ENCODE measurements around the gene MOCS3. TPM values are rescaled to one million over a fixed set of nuclear protein-coding genes. Genes with fewer than 3 reads are reported as not detected.
A peak's percentile ranks its signal among the peaks of the same experiment; 100 is the strongest.

MOCS3 gene
- polyA plus RNA-seq, 5 donors: 3.2 to 4.1 (median 3.8) TPM

DNA sequence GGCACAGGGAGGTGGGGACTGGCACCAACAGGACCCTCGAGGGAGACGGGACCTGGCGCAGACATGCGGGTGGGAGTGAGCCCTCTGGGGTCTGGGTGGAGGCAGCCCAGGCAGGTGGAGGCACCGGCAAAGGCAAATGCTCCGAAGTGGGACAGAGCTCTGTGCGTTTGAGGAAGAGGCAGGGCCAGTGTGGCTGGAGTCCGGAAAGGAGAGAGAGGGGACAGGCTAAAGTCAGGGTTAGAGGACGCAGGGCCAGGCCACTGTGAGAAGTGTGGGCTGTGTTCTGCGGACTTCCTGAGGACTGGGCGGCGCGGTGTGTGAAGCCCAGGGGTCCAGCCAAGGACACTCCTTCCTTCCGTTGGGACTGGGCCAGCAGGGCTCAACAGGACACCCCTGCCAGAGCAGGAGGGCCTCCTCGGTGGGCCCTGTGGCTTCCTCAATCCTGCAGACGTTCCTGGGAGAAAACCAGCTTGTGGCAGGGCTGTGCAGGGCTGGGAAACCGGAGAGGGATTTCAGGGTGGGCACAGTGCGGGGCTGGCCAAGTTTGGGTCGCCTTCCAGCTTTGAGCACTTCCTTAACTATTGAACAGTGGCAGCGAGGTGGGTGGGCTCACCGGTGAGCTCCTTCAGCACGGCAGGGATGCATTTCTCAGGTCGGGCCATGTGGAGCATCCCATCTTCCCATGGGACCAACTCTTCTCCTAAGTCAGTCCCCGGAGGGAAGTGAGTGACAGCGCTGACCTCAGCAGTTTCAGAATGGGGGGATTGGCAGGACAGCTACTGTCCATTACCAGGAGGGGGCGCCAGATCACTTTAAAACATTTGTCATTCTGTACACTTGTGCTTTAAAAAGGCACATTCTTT is 22.5 kb downstream of the MOCS3 start:
- peak in 1 of 2 donors; percentile 41 for DNase-seq

DNA sequence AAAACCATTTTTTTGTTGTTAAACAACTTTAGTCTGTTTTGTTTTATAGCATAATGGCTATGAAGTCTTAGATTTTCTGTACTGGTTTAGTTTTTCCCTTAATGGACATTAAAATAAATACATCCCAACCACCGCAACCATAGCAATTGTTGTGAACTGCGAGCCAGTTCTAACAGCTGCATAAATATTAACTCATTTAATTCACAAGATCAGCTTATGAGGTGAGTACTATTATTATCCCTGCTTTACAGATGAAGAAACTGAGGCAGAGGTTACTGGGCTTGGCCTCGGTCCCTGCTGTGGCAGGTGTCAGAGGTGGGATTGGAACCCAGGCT is 23.1 kb downstream of the MOCS3 start:
- DNase-seq: no peak

DNA sequence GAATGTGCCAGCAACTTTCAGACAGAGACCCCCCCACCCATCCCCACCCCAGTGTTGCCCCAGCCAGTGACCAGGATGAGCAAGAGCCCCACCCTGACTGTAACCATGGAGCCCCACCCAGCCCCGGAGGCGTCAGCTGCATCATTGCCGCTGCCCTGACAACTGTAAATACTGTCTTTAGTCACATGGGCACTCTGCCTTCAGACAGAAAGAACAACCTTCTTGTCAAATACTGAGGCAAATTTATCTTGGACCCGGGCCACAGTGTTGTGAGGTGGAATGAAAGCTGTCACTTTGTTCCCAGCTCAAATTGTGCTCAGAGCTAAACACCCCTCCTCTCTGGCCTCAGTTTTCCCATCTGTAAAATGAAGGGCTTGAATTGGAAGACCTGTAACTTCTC is 23.7 kb downstream of the MOCS3 start:
- DNase-seq: no peak

DNA sequence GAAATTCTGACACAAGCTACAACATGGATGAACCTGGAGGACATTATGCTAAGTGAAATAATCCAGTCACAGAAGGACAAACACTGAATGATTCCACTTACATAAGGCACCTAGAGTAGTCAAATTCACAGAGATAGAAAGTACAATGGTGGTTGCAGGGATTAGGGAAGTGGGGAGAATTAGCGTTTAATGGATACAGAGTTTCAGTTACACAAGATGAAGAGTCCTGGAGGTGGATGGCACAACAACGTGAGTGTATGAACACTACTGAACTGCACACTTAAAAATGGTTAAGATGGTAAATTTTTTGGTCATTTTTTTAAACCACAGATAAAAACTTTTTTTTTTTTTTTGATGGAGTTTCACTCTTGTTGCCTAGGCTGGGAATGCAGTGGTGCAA is 24.7 kb downstream of the MOCS3 start:
- DNase-seq: no peak

DNA sequence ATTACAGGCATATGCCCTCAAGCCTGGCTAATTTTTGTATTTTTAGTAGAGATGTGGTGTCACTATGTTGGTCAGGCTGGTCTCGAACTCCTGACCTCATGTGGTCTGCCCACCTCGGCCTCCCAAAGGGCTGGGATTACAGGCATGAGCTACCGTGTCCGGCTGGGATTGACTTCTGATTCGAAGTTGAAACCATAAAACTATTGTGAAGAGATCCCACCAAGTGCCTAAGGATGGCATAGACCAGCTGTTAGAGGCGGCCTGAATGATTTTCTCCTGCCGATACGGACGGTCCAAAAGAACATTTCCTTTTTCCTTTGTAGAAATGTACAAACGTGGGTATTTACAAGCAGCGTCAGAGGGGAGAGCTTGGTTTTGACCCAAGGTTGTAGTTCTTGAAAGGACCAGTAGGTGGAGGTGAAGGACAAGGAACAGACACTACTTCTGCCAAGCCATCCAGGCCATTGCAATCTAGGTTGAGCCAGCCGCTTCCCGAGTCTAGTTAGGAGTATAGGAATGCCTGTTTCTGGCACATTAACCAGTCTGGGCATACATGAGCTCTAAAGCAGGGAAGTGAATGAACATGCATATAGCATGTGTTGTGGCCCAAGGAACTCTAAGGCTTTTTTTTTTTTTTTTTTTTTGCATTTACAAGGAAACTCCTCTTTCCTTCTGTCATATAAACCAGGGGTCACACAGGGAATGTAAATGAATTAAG is 29.0 kb downstream of the MOCS3 start:
- peak; percentile 72 to 83 for DNase-seq

DNA sequence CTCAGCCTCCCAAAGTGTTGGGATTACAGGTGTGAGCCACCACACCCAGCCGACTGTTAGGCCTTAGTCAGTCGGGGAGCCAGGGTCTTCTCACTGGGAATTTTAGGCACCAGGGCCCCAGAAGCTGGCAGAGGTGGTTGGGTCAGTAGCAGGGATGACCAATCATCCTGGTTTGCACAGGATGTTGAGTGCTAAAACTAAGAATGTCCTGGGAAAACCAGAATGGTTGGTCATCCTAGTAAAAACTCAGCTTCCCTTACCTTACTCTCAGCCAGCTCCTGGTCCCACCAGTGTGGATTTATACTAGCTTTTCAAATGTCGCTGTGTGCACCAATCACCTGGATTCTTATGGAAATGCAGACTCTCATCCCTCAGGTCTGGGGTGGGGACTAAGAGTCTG is 32.5 kb downstream of the MOCS3 start:
- DNase-seq: no peak

DNA sequence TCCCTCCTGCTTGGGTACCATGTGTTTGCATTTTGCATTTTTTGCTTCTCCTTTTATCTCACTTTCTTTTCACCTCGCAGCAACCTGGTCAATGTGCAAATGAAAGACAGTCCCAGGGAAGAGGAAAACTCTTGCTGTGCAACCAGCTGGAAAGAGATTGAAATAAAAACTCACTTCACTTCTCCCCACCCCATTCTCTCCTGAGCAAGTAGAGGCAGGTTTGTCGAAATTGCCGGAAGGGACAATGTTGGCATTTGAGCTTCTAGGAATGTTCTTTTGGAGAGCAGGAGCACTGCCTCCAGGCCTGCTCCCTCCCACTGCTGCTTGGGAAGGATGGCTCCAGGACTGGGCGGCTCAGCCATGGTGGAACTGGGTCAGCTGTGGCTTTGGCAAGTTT is 33.7 kb downstream of the MOCS3 start:
- no peak for DNase-seq

DNA sequence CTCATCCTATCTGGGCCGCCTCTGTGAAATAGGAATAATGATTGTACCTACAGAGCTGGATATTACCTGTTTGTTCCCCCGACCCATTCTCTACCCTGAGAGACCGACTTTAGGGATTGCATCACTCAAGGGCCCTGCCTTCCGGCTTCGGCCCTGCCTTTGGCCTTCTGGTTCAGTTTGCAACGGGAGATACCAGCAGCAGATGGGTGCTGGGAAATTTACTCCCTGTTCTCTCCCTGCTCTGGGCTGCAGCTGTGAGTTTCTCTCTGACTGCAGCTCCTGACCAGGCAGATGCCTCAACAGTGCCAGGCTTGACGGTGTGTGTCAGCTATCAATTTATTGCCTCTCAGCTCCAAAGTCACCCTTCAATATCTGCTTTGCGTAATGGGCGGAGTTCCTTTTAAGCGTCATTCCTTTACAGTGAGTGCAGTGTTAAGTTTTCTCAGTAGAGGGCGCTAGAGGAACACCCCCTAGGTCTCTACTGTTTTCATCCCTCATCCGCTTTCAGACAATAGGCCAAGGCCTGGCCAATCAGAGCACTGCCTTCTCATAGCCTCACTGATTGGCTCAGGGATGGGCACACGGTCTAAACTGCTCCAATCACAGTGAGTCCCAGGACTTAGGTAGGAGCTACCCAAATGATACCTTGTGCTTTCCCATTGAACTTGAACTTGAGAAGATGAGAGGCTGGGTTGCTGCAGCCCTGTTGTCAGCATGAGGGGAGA is 34.3 kb downstream of the MOCS3 start:
- peak in 1 of 2 donors; percentile 10 for DNase-seq

DNA sequence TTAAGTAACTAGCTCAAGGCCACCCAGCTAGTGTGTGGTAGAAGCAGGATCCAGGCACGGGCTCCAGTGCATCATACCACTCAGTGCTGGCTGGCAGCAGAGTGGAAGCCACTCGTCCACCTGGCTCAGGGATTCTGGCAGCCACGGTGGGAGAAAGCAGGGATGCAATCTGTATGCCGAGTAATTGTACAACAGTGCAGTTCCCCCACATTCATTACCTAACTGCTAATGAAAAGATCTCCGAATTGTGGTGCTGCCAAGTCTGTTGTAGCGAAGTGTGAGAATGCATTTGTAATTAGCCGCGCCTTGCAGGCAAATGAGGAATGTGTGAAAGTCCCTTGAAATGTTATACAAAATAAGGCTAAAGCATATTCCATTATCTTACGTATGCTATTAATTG is 35.3 kb downstream of the MOCS3 start:
- no peak for DNase-seq

DNA sequence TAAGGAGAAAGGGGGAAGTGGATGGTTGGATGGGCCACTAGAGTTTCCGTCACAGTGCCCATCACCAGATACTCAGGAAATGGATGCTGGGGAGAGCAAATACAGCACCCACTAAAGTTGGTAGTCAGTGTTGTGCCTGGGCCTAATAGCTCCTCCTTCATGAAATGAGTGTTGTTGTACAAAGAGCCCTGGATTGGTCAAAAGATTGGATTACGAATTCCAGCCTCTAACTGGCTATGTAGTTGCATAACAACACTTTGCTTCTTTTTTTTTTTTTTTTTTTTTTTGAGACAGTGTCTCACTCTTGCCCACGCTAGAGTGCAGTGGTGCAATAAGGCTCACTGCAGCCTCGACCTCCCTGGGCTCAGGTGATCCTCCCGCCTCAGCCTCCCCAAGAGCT is 36.9 kb downstream of the MOCS3 start:
- DNase-seq: no peak

DNA sequence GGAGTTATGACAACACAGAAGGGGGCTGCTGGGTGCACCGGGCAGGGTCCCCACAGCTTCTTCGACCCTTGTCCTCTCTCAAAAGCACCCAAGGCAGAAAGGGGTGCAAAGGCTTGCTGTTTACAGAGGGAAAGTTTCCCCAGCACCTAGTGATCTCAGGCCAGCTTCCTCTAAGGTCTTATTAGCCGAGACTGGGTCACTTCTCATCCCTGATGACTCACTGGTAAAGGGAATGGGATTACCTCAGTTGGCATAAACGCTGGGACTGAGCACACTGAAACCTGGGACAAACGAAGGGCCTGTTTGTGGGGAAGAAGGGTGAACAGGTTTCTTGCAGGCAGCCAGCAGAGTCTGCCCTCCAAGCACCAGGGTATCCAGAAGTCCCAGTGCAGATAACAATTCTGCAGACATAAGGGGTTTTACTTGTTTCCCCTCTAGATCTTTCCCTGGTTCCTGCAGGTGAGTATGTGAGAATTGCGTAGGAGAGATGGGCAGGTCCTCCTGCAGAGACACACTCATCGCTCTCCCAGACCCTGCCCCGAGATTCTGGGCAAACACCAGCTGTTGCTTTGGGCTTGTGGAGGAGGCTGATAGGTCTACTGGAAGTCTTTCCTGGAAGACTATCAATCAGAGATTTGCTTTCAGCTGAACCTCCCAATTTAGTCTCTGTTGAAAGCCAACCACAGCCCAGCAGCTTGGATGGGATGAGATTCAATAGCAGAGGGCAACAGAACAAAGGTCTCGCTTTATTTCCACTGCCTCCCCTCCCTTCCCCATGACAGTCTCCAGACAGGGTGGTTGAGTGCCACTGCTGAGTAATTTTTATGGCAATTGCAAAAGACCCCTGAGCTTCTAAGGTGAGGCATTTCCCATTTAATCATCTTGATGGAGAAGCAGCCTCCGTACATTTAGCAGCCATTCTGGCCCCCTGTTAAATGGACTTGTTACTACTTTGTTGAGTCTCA is 38.6 kb downstream of the MOCS3 start:
- DNase-seq: no peak

DNA sequence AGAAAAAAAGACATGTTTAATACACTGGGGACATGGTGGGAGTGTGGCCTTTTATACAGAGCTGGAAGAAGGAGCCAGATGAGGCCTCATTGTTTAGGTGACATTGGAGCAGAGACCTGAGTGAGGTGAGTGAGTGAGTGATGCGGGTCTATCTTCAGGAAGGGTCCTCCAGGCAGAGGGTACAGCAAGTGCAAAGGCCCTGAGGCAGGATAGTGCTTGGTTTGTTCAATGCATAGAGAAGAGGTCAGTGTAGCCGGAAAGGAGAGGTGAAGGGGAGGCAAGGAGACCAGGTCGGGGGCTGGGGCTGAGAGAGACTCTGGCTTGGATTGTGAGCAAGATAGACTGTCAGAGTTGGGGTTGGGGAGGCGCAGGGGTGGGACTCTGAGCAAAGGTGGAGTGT is 40.7 kb downstream of the MOCS3 start:
- DNase-seq: no peak

DNA sequence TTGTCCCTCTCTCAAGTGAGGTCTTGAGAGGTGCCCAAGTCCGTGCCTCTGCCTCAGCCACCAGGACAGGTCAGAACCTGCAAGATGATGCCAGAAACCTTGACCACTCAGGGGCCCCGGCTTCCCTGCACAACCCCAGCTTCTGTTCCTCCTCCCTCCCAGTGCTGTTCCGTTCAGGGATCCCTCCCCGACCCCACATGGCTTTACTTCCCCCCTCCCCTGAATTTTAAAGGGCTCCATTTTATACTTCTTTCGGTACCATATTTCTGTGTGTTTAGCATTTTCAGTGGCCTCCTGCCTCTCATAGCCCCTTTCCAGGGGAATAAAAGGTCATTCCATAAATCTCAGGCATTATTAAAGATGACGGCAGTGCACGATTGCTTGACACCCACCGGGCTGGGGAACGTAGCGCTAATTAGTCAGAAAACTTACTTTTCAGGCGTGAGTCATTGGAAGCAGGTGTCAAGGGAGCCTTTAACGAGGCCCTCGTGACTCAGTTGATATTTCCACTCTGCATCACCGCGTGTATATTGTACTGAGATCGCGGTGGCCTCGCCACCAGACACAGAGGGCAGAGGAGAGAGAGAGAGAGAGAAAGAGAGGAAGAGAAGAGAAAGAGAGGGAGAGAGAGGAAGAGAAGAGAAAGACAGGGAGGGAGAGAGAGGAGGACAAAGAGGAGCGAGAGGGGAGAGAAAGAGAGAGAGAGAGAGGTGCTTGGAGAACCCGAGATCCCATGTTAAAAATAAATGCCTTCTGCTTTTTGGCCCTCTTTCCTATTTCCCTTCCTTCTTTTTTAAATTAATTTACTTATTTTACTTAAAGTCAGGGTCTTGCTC is 43.0 kb downstream of the MOCS3 start:
- no peak for DNase-seq

DNA sequence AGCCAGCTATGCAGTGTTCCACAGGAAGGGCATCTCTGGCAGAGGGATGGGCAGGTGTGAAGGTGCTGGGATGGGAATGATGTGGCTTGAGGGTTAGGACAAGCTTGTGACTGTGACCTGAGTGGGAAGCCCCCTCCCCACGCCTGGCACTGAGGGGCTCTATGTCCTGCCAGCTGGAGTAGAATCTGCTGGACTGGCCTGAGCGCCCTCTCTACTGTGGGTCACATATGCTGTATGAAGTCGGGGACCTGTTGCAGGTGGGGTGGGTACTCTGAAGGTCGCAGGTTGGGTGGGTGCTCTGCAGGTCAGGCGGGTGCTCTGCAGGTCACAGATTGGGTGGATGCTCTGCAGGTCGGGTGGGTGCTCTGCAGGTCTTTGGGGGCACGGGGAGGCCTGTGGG is 44.0 kb downstream of the MOCS3 start:
- no peak for DNase-seq

DNA sequence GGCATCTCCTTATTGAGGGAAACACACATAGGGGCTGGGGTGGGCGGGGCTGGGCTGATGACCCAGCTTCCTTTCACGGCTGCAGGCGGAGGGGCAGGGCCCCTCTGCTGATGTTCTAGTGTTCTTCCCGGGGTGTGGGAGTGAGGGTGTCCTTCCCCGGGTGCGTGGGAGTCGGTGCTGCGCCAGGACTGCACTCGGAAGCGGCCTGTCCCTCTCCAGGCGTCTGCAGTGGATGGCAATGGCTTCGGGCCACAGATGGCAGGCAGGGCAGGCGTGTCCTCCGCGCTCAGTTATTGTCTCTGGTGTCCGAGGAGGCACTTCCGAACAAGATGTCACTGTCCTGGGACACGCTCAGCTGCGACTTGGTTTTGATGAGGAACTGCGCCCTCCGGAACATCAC is 45.1 kb downstream of the MOCS3 start:
- no peak for DNase-seq

DNA sequence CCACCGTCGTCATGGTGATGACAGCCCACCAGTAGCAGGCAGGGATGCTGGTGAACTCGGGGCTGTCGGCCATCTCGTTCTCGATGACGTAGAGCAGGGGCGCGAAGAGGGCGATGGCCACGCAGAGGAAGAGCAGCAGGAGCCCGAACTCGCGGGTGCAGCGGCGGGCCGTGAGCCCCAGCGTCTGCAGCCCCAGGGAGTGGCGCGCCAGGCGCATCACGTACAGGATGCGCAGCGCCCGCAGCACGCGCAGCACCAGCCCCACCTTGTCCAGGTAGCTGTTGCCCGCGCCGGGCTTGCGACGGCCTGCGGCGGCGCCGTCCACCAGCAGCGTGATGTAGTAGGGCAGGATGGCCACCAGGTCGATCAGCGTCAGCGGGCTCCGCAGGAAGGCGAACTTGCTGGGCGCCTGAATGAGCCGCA is 45.7 kb downstream of the MOCS3 start:
- DNase-seq: no peak

DNA sequence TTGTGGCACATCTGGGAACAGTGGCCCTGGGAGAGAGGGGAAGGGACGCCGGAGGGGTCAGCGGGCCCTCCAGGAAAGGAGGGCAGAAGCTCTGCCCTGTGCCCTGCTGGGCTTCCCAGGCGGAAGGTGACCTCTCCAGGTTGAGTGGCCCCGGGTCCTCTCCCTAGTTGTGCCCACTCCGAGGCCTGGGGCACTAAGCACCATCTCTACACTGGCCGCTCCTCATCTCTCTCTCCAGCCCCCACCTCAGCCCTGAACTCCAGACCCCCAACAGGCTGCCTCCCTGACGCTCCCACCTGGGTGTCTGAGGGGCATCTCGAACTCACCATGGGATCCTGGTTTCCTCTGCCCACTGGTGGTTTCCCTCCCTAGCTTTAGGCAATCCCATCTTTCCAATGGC is 46.2 kb downstream of the MOCS3 start:
- no peak for DNase-seq

DNA sequence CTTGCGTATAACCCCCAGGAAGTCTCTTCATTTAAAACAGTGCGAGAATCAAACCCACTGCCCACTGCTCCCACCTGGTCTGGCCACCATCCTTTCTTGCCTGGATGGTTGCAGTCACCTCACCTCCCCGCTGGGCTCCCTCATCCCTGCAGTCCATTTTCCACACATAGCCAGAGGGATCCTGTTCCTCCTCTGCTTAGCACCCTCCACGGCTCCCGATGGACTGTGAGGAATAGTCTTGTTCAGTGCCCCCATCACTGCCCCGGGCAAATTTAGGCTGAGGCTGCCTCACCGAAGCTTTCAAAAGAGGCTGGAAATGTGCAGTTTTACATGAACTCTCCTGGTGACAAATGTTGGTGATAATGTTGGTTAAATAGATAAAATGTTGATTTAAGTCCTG is 46.6 kb downstream of the MOCS3 start:
- no peak for DNase-seq

DNA sequence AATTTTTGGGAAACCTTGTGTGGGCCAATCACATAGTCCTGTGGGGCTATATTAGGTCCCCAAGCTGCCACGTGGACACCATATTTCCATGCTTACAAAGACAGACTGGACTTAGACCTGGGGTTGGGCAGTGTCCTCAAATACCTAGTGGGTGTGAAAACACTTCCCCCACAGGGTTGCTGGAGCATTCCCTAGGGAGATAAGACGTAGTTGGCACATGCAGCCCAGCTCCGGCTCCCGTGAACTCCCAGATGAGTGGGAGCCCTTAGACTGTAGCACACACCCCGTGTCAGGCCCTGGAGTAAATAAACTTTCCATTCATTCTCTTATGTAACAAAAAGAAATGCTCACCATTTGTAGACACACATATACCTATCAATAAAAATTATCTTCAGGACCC is 50.1 kb downstream of the MOCS3 start:
- no peak for DNase-seq

DNA sequence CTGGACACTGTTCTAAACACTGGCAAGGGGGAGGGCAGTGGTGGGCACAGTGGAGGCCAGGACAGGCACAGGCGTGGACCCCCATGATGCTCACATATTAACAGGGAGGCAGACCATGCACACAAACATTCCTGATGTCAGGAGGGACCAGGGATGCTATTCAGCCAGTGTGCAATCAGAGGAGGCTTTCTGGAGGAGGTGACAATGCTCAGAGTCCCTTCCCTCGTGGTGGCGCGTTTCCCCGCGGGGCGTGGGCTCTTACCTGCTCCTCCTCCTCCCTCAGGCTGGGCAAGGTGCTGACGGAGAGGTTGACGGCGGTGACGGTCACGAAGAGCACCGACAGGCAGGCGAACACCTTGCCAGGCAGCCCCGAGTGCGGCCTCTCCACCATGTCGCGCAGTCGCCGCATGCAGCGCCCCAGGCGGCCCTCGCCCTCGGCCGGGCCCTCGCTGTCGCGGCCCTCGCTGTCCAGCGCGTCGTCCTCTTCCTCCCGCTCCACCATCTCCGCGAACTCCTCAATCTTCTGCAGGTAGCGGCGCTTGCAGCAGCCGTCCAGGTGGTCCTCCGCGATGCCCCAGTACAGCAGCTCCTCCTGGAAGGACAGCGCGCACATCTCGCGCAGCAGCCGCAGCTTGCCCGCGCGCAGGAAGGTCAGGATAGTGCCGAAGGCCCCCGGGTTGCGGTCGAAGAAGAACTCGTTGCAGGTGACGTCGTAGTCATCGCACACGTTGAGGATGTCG is 50.9 kb downstream of the MOCS3 start:
- DNase-seq: no peak
